HG03460 (cell line): ENCODE measurements around the gene CR1.
"Not testable (repeated sequence)": the region's sequence is repeated elsewhere in the genome, so short reads cannot be mapped to it uniquely, and the experiment has no call there.

Experiments
- ATAC-seq: cut with Tn5 transposase; IDR thresholded peaks from one replicate; pipeline ENCODE4 v1.9.1; 2021; ENCODE audit not compliant: unreplicated experiment

The CR1 gene

DNA sequence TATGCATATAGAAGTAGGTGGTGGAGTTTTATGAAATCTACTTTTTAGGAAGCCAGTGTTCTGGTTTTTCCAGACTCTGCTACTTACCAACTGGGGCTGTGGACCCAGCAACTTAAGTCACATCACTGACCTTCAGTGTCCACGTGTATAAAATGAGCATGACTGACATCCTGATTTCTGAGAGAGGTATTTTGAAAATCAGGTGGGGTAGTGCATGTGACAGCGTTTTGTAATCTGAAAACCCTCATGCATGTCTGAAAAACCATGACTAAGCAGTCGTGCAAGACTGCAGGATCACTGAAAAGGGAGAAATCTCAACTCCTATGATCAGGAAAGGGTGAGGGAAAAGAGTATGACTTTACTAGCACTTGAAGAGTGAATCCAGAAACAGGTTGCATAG is 175.0 kb downstream of the CR1 start:
- no peak for ATAC-seq

DNA sequence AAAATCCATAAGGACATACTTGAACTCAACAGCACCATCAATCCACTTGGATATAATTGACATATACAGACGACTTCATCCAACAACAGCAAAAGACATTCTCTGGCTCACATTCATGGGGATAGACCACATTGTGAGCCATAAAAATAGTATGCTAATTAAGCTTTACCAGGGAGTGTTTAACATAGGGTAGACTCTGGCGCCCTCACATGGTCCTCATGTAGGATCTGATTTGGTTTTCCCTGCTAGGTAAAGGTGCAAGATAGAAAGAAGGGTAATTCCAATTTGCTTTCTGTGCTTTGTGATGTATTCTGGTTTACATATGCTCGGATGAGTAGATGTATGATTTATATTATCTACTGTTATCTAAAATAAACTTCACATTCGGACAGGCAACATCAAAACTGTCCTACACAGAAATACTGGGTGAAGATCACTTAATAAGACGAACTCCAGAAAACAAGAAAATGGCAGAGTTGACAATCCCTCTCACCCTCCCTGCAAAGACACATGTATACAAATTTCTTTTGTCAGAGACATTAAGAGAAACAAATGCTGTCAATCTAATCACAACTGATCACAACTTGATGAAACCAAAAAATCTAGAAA is 176.7 kb downstream of the CR1 start:
- ATAC-seq, result no peak

DNA sequence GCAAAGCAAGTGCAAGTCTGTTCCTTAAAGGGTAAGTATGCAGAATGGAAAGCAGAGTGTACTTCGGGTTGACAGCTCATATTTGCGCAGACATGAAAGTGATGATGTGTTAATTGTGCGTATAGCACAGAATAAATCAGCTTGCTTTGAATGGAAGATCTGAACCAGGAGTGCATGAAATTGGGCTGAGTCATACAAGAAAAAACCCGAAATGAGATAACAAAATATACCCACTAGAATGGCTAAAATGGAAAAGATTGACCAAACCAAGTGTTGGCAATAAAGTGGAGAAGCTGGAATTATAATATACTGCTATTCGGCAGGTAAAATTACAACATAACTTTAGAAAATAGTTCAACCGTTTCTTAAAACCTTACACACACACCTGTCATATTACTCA is 177.4 kb downstream of the CR1 start:
- ATAC-seq, result no peak

DNA sequence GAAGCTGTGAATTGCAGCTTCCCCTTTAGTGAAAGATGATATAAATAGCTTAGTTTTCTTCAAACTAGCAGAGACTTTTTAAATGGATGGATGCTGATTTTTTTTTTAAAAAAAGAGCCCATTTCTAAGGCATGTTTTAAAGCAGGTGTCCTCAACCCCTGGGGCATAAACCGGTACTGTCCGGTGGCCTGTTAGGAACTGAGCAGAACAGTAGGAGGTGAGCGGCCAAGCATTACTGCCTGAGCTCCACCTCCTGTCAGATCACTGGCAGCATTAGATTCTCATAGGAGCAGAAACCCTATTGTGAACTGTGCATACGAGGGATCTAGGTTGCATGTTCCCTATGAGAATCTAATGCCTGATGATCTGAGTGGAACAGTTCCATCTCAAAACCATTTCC is 180.2 kb downstream of the CR1 start:
- ATAC-seq, result no peak

DNA sequence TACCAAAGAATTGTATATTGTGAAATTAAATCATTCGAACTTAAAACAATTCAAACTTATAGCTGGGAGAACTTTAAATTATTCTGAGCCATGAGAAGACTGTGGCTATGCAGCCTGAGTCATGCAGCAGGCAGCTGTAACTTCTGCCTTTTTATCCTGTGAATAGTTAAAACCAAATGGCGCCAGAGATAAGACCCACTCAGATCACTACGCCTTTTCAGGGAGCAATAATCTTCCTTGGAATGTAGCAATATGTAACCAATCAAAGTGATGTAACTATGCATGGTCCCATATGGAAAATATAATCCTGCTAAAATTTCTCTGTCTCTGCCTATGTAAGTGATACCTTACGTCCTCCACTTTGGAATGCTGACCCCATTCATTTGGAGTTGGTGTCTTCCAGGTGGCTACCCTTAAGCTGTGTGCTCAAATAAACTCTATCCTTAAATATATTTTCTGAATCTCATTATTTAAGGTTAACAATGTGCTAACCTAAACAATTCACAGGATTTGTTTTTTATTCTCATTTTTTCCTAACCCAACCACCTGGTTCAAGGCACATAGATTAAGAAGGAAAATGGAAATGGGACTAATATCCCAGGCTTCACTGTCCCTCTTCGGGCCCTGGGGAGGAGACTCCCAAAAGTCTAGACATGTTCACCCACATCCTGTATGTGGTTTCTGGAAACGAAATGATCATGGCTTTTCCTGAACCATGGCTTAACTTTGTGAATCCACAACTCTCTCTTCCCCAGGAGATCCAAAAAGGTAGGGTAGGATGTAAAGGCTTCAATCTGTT is 184.8 kb downstream of the CR1 start:
- ATAC-seq, result not testable (repeated sequence)

DNA sequence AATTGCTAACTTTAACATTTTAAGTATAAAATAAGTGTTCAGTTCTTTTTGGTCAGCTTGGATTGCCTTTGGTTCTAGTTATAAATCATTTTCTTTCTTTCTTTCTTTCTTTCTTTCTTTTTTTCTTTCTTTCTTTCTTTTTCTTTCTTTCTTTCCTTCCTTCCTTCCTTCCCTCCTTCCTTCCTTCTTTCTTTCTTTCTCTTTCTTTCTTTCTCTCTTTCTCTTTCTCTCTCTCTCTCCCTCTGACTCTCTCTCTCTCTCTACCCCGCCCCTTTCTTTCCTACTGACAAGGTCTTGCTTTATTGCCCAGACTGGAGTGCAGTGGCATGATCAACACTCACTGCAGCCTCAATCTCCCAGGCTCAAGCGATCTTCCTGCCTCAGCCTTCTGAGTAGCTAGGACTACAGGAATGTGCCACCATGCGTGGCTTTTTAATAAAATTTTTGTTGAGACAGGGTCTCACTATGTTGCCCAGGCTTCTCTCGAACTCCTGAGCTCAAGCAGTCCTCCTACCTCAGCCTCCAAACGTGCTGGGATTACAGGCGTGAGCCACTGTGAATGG is 187.0 kb downstream of the CR1 start:
- ATAC-seq, result not testable (repeated sequence)

DNA sequence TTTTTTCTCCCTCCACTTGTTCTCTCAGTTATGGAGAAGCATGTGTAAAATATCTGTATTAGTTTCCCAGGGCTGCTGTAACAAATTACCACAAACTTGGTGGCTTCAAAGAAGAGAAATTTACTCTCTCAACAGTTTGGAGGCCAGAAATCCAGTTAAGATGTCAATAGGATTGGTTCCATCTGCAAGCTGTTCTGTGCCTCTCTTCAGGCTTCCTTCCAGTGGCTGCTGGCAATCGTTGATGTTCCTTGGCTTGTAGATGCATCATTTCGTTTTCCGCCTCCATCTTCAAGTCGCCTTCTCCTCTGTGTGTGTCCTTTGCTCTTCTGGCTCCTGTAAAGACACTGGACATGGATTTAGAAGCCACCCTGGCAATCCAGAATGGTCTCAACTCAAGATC is 194.6 kb downstream of the CR1 start:
- not testable (repeated sequence) for ATAC-seq

DNA sequence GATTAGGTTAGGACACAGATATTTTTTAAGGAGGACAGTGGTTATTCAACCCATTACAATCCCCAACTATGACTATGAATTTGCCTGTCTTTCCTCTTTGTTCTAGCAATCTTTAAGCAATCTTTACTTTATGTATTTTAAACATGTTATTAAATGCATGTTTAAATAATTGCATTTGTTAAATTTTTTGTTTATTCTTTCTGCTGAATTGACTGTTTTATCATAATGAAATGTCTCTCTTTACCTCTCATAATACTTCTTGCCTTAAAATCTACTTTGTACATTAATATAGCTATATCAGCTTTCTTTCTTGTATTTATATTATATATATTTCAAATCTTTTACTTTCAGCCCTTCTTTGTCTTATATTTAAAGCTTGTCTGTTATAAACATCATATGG is 195.1 kb downstream of the CR1 start:
- ATAC-seq, result no peak
